Cerebellar nuclear complex (tissue), 1 donor: ENCODE data around the gene VRK1.

ENCODE experiments used
- DNase-seq, 2 experiments: peaks; one replicate each; lab custom pipeline; 2025; lab: John Stamatoyannopoulos, UW

The VRK1 gene

DNA sequence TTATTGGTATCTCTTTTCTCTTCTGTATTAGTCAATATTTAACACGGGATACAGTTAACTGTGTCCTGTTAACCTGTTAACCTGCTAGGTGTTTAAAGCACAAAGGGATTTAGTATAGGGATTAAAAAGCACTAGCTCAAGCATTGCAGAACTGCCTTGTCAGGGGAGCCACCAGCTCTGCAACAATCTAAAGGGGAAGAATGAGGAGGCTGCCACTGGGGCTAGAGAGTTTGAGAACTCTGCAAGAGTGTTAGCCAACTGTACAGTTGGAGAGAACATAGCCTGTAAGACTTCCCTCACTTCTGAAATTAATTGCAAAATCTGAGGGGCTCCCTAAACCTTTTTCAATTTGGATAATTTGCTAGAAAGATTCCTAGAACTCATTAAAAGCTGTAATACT, 6.5 kb upstream of the VRK1 start:
- DNase-seq: no peak

DNA sequence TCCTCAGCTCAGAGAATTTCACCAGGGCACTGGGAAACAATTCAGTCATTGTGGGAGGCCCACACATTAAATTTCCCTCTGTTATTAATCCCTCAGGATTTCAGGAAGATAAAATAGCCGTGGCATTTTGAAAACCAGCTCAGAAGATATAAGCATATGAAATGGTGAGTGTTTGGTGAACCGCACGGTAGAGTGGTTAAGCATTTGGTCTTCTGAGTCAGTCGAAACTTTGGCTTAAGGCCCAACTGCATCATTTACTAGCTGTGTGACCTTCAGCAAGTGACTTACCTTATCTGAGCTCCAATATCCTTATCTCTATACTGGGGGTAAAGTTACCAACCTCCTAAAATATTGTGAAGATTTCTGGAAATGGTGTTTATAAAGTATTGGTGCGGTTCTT, 5.2 kb upstream of the VRK1 start:
- no peak for DNase-seq

DNA sequence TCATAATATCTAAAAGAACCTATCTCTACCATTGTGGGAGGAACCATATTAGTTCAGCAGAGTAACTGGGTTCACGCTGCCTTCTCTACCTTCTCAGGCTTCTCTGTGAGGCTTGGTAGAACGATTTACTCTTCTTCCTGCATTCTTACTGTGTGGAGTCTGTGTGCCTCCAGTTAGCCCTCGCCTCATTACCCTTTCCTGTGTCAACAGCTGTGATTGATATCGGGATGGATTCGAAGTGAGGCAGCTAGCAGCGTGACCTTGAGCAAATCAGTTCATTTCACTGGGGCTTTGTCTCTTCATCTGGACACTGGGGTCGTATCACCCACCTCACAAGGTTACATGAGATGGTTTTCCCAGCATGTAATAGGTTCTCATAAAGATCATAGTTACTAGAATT, 4.6 kb upstream of the VRK1 start:
- DNase-seq: no peak

DNA sequence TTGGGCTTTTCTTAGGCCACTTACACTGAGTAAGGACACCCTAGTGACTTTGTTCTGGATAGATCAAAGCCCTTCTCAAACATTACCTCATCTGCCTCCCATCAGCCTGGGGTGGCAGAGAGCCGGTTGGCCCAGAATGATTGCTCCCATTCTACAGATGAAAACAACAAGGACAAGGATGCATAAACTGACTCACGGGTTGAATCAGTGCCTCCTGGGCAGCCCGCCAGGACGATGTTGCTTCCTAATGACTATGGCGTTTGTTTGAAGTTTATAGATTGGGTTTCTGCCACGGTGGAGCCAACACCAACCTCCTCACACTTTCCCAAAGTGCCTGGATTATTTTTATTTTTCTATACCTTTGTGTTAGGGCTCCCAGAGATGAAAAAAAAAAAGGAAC, 3.6 kb upstream of the VRK1 start:
- no peak for DNase-seq

DNA sequence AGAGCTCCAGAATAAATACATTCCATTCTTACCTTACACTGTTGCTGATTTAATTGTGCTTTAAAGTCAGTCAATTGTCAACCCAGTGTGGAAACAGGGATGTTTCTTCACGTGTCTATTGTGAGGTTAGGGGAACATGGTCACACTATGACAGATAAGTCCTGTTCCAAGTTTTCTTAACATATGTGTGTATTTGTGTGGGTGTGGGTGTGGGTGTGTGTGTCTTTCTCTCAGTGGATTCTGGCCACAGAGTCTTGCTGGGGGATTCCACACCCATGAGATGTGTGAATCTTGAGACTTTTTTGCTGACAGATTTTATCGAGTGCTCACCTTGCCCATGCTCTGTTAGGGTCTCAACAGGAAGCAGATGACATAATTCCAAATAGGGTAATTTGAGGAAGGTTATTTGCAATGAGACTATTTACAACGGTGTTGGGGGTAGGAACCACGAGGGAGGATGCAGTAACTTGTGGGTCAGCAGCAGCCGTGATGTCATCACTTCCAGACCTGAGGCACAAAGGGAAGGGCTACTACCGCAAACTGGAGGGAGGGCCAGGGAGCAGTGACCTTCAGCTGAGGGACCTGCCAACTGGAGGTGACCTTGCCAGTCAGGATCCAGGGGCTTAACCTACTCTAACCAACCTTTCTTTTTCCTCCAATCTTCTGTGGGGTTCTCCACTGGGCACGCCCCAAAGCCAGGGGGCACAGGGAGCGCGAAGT, 1.9 kb upstream of the VRK1 start:
- no peak for DNase-seq

DNA sequence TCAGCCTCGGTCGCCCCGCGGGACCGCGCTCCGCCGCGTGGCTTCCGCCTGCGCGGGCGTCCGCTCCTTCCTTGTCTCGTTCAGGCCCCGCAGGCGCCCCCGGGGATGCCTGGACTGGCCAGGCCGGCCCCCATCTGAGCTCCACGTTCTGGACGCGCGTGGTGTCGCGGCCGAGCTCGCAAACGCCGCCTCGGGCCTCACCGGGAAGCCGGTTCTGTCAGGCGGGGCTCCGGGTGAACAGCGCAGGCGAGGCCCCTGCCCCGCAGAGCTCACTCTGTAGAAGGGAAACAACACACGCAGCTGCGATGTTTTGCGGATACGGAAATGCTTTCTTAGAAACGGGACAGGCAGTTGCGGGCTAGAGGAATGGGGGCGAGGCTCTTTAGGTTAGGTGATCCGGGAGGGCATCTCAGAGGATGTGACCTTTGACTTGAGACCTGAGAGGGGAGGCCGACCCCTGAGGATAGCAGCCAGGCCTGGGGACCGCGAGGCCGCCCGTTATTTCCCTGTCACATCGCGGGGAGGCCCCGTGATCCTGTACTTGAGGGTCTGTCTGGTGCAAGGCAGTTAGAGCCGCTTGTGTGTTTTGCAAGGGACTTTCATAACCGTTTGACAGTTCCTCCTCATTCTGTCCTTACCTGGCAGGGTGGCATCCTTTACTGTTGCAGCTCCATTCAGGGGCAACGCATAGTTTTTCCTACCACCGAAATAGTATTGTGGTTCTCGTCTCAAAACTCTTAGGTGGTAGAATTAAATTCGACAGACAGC, 584 bp downstream of the VRK1 start:
- no peak for DNase-seq

DNA sequence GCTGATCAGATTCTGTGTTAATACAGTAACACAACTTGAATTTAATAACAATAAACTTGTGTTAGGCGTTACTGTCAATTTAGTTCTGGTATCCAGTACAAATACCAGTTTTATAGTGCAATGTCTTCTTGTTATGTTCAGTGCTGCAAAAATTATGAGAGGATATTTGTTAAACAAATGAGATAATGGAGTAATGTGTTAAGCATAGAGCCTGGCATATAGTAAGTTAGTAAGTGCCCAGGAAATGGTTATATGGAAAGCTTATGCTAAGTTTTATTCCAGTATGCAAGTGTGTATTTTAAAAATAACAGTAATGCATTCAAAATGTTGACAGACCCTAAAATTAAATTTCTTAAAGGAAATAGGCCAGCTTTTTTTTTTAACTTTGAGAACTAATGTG, 1.8 kb downstream of the VRK1 start:
- no peak for DNase-seq

DNA sequence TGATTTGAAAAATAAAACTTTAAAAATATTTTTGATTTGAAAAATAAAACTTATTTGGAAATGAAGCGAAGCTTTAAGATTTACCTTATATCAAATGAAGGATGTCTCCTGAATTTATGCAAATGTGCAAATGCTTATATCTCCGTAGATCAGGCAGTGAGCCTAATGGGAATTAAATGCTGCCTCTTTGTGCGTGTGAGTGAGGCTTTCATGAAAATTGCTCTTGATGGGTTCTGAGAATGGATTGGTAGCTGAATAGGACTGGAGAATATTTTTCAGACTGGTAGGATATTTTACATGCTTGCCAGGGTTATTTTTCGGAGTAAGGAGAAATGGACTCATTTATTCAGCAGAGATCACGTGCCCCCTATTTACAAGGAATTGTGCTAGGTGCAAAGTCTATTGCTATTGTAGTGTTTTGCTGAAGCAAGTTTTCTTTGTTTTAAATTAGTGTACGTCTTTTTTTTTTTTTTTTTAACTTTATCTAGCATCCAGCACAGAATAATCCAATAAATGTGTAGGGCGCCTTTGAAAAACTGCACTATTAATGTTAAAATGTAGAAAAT, 2.4 kb downstream of the VRK1 start:
- DNase-seq: no peak

DNA sequence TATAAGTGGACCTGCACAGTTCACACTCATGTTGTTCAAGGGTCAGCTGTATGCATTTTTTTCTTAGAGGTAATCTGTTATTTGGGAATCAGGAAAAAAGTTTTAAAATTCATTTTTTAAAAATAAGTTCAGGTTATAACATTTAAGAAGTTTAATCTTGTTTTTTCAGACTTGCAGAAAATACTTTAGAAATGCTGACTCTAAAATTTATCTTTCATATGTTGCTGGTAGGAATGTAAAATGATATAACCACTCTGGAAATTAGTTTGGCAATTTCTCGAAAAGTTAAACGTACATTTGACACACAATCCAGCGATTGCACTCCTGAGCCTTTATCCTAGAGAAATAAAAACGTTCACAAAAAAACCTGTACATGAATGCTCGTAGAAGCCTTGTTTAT, 4.7 kb downstream of the VRK1 start:
- no peak for DNase-seq

DNA sequence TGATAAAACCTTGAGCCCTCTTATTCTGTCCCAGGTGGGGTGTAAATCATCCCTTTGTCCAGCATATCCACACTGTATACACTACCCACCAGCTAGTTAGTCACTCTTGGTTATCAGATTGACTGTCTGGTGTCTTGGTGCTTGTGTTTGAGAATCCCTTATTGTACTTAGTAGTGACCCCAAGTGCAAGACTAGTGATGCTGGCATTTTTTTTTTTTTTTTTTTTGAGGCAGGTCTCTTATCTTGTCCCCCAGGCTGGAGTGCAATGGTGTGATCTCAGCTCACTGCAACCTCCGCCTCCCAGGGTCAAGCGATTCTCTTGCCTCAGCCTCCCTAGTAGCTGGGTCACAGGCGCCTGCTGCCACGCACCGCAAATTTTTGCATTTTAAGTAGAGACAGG, 5.8 kb downstream of the VRK1 start:
- DNase-seq: no peak

DNA sequence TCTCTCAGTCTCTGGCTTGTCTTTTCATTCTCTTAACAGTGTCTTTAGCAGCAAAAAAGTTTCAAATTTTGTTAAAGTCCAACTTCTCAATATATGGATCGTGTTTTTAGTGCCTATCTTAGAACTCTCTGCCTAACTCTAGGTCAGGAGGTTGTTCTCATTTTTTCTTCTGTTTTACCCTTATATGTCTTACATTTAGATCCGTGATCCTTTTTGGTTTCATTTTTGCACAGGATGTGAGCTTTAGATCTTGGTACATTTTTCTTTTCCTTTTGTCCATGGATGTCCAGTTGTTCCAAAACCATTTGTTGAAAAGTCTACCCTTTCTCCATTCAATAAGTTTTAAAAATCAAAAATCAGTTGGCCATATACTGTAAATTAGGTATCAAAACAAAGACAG, 6.8 kb downstream of the VRK1 start:
- DNase-seq: no peak

DNA sequence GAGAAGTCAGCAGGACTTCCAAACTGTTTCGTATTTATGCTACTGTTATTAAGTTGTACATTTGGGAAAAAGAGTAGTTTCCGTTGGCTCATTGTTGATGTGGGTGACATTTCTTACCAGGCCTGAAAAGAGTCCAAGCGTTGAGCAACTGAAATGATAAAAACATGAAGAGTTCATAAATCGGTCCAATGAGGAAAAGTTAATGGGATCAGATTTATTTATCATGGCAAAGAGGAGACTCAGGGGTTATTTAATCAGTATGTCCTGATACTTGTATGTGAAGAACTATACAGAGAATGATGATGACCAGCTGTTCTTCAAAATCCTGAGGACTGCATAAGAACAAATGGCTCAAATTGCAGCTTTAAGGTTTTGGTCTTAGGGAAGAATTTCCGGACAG, 7.7 kb downstream of the VRK1 start:
- no peak for DNase-seq

DNA sequence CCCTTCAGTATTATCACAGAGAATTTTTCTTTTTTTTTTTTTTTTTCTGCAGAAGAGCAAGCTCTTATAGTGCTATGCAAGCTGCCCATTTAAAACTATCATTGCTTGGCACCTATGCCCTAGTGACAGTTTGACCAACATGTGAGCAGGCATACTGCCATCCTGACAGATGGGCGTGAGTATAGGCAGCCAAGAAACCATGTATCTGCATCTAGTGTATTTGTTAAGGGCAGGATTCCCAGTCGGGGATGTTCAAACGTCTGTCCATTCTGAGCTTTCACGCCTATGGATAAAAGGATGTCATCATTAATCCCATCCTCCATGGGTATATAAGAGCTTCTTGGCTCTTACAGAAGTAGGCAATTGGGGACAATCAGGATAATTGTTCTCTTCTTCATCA, 8.8 kb downstream of the VRK1 start:
- DNase-seq: peak; percentile 74 to 86

DNA sequence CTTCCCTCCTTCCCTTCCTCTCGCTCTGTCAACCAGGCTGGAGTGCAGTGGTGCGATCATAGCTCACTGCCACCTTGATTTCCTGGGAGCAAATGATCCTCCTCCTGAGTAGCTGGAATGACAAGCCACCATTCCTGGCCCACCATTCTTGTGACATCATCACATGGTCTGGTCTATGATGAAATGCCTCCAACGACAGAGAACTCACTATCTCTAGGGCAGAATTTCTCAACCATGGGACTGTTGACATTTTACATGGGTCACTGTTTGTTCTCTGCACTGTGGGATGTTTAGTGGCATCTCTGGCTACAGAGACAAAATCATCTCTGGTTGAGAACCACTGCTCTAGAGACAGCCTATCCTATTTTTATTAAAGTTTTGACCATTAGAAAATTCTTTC, 9.7 kb downstream of the VRK1 start:
- no peak for DNase-seq

DNA sequence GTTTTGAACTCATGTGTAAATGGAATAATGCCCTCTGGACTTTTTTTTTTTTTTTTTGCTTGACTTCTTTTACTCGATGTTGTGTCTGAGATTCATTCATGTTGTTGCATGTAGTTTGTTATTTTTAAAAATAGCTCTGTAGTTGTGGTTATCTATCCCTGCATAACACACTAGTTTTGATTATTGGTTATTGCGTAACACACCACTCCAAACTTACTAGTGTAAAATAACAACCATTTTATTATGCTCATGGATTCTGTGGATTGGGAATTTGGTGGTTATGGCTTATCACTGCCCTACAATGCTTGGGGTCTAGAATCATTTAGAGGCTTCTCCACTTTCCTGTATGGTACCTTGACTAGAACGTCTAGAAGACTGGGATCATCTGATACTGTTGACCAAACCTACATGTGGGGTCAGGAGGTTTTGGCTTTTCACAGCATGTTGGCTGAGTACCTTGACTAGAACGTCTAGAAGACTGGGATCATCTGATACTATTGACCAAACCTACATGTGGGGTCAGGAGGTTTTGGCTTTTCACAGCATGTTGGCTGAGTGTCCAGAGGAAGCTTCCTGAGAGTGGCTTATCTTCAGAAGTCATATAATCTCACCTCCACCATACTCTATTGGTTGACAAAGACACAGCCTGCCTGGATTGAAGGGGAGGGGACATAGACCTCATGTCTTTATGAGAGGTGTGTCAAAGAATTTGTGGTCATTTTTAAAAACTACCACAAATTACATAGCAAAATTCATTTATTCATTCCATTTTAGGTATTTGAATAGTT, 11.6 kb downstream of the VRK1 start:
- DNase-seq: no peak

DNA sequence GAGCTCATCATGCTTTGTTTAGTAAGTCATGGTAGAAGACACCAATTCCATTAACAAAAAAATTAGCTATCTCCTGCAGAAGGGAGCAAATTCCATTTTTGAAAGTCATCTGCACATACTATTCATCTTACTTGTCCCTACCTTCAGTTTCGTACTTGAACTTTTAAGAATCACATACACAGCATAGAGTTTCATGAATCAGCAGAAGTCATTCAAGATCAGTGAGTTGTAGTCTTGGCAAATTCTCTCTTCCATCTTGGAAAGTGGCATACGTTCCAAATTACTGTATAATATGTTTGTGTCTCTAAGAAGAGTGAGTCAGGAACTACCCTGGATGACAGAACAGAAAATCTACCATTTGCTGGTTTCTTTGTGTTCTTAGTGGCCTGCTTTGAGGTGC, 14.1 kb downstream of the VRK1 start:
- DNase-seq: no peak

DNA sequence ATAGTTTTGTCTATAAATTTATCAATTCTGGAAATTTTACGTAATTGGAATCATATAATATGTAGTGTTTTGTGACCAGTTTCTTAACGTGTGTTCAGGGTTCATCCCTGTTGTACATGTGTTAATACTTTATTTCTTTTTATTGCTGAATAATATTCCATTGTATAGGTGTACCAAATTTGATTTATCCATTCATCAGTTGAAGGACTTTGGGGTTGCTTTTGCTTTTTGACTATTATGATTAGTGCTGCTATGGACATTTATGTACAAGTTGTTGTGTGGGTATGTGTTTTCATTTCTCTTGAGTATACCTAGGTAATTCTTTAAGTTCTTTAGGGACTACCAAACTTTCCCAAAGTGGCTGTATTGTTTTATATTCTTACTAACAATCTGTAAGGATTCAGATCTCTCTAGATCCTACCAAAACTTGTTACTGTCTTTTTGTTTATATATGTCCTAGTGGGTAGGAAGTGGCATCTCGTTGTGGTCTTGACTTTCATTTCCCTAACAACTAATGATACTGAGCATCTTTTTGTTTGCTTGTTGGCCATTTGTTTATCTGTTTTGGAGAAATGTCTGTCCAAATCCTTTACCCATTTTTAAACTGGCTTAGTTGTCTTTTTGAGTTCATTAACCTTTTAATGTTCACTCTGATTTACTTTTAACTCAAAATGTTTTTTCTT, 14.9 kb downstream of the VRK1 start:
- no peak for DNase-seq

DNA sequence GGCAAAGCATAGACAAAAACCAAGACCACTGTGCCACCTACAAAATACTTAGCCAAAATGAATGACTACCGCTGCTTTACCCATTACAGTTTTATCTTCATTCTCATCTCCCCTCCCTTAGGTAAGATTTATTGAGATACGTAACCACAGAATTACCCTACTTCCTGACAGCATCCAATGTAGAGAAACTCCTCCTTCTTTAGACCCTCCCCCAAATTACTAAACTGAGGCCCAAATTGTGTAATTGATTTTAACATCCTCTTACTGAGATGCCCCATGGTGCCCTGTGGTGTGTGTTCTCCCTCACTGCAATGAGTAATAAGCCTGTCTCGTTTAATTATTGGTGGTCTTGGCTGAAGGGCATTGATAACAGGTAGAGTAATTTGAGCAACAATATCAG, 19.1 kb downstream of the VRK1 start:
- no peak for DNase-seq

DNA sequence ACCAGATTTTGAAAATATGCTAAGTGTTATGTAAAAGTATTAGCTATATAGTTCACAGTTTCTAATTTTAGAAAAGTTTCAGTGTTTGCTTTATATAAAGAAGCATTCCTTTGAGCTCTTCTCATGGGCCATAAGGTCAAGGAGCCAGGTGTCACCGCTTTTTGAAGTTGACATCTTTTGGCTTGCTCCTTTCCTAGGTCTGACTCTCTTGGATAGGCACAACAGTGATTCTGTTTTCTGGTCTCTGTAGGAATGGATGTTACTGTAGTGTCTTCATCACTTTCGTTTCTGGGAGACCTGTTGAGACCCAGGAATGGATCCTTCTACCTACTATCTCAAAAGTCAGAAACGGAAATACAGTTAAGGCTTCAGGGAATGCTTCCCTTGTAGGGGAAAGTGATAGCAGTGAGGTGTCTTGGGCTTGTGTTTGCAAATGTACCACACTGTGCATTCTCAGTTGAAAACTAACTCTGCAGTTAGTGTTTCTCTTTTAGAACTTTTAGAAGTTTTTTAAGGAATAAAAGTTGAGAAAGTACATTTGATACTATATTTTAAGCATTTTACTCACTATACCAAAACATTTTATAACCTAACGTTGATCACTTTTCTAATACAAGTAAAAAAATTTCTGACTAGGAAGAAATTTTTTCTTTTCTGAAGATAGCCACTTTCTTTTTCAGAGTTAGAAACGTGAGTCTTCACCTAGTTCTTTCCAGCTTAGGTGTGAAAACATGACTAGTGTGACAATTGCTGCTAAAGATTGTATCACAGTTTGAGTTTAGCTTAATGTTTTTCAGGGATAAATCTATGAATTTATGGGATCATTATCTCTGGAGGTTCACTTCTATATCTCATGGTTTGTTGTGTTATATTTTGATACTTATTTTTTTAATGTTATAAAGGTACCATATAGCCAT, 20.8 kb downstream of the VRK1 start:
- DNase-seq: no peak

DNA sequence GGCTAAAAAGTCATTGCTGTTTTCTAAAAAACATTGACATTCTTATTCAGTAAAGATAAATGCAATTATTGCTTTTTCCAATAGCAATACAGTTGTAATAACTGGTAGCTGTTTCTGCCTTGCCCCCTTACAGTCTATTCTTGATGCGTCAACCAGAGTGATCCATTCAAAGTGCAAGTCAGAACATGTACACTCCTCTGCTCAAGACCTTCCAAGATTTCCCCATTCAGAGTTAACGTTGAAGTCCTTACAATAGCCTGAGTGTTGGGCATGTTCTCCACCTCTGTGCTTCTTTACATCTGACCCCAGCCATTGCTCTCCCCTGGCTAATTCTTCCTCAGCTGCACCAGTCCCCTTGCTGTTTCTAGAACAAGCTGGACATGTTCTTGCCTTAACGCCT, 24.3 kb downstream of the VRK1 start:
- no peak for DNase-seq

DNA sequence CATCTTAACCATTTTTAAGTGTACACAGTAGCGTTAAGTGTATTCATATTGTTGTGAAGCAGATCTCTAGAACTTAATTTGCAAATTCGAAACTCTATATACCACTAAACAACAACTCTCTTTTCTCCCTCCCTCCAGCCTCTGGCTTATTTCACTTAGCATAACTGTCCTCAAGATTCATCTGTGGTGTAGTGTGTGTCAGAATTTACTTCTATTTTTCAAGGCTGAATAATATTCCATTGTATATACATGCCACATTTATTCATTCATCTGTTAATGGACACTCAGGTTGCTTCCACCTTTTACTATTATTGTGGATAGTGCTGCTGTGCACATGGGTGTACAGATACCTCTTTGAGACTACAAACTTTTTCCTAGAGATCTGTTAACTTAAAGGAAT, 26.5 kb downstream of the VRK1 start:
- no peak for DNase-seq
